Breast epithelium (tissue), 3 donors: ENCODE measurements around the gene RABGAP1L.

Source experiments
- POLR2A ChIP-seq: fragments of 450-650 bp; IDR thresholded peaks from one replicate; pipeline ENCODE4 v1.6.1; 2016; ENCODE audit warnings: antibody characterized with exemption, mild to moderate bottlenecking, moderate library complexity
- POLR2AphosphoS5 ChIP-seq, 3 donors: sonication (generic); formaldehyde crosslinking; IDR thresholded peaks; one replicate each; pipeline ENCODE4 v1.6.1; 2017; ENCODE audit warnings: antibody characterized with exemption in 3 of 3
- TF ChIP-seq, protein P1 (sequence below), 3 donors: fragments of 450-650 bp; IDR thresholded peaks; one replicate each; pipeline ENCODE4 v1.5.1; 2016 to 2017; ENCODE audit warnings: antibody characterized with exemption in 3 of 3, mild to moderate bottlenecking in 3 of 3, moderate library complexity in 3 of 3

DNA sequence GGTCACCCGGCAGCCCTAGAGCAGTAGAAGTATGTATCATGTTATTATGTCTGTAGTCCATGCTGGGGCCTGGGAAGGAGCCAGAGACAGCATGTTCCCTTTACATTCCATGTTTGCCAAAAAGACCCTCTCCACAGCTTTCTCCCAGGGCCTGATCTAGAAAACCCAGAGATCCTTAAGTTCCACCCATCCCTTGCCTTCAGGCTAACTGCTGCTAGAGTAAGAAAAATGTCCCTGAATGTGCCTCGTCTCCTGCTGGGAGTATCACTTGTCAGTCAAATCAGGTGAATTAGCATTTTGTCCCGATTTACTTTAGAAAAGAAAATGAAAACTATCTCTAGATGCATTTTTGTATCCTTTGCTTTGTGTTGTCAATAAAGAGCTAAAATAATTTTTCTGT lies 877.2 kb downstream of the RABGAP1L start:
- TF ChIP-seq, protein P1, sequence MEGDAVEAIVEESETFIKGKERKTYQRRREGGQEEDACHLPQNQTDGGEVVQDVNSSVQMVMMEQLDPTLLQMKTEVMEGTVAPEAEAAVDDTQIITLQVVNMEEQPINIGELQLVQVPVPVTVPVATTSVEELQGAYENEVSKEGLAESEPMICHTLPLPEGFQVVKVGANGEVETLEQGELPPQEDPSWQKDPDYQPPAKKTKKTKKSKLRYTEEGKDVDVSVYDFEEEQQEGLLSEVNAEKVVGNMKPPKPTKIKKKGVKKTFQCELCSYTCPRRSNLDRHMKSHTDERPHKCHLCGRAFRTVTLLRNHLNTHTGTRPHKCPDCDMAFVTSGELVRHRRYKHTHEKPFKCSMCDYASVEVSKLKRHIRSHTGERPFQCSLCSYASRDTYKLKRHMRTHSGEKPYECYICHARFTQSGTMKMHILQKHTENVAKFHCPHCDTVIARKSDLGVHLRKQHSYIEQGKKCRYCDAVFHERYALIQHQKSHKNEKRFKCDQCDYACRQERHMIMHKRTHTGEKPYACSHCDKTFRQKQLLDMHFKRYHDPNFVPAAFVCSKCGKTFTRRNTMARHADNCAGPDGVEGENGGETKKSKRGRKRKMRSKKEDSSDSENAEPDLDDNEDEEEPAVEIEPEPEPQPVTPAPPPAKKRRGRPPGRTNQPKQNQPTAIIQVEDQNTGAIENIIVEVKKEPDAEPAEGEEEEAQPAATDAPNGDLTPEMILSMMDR (IDR thresholded peaks at IDR 0.05): no peak
- TF ChIP-seq POLR2A (no peak), POLR2AphosphoS5 (IDR thresholded peaks at IDR 0.05) (no peak)
